HepG2 (cell line): ENCODE data around the gene SPATA31E1.

Experiments used
- CBFB ChIP-seq: sonication (generic); formaldehyde crosslinking; IDR thresholded peaks from 2 replicates; pipeline ENCODE4 v1.4.0; 2020; ENCODE audit warnings: missing genetic modification reagents
- ZNF121 ChIP-seq: sonication (generic); formaldehyde crosslinking; IDR thresholded peaks from 2 replicates; pipeline ENCODE4 v1.5.0; 2020; ENCODE audit warnings: mild to moderate bottlenecking, missing genetic modification reagents
- ZNF891 ChIP-seq: sonication (generic); formaldehyde crosslinking; IDR thresholded peaks from 2 replicates; pipeline ENCODE4 v1.5.0; 2020; ENCODE audit warnings: mild to moderate bottlenecking, missing genetic modification reagents

DNA sequence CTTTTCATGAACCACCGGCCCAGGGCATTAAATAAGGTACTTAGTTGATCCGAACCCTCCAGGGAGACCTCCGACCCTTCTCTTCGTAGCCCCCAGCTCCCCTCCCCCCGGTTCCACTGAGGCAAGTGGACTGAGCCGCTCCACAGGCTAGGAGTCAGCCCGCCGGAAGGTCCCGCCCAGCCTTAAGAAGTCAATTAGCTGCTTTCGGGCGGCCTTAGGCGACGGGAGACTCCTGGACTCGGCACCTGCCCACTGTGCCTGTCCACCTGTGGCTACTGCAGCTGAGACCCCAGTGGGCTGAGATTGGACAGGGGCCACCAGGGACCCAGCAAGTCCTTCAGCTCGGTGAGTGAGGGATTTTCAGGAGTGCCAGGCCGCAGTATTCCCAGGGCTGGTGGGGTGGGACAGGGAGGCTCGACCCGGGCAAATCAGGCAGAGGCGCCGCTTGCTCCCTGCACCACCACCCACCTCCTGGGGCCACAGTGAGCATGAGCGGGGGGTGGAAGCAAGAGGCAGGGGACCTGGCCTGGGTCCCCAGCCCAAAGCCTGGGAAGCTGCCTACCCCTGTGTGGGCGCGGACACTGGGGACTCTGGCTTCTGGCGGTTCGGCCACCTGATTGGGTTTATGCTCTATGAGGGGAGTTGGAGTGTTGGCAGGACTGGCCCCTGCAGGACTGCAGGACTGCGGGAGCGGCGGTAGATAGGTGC, 39.6 kb upstream of the SPATA31E1 start:
- no peak for TF ChIP-seq ZNF891
- no peak for TF ChIP-seq CBFB (CRISPR knock-in tag)
- TF ChIP-seq ZNF121 (CRISPR knock-in tag): no peak
